C4-2B (cell line): ENCODE results near the gene GADD45G.

Experiments used
- H3K27ac ChIP-seq: fragments of 450-650 bp; 2 replicates; pipeline ENCODE4 v1.5.1; 2017
- CTCF ChIP-seq: fragments of 450-650 bp; conservative IDR thresholded peaks from 2 replicates; pipeline ENCODE4 v1.5.1; 2017; ENCODE audit warnings: mild to moderate bottlenecking
- ZFX ChIP-seq: fragments of 450-650 bp; IDR thresholded peaks from 2 replicates; pipeline ENCODE4 v1.6.1; 2017

GADD45G gene

GRCh38 chr9:89593727-89594427, 10.9 kb upstream of the GADD45G start:
- no peak for TF ChIP-seq ZFX
- TF ChIP-seq CTCF = peak; percentile 89
- no peak overlapping the region for H3K27ac ChIP-seq

- TF ChIP-seq ZFX (no peak), CTCF (no peak)
- H3K27ac ChIP-seq = no peak overlapping the region
Measured at GRCh38 chr9:89594811-89595550, 9.8 kb upstream of the GADD45G start.

- no peak overlapping the region for H3K27ac ChIP-seq
- TF ChIP-seq CTCF (no peak), ZFX (no peak)
Measured at GRCh38 chr9:89595646-89596045, 9.2 kb upstream of the GADD45G start.

GRCh38 chr9:89596937-89597555, 7.8 kb upstream of the GADD45G start:
- TF ChIP-seq ZFX = no peak
- no peak for TF ChIP-seq CTCF
- H3K27ac ChIP-seq = no peak overlapping the region

- TF ChIP-seq ZFX = no peak
- TF ChIP-seq CTCF = peak; percentile 92
- no peak overlapping the region for H3K27ac ChIP-seq
Measured at GRCh38 chr9:89597711-89598362, 7.0 kb upstream of the GADD45G start.

- H3K27ac ChIP-seq = no peak overlapping the region
- TF ChIP-seq CTCF (peak; percentile 32), ZFX (no peak)
Measured at GRCh38 chr9:89598363-89598713, 6.5 kb upstream of the GADD45G start.

GRCh38 chr9:89598926-89599325, 5.9 kb upstream of the GADD45G start:
- TF ChIP-seq ZFX (no peak), CTCF (no peak)

More at GRCh38 chr9:89598926-89599325, 5.9 kb upstream of the GADD45G start:
- H3K27ac ChIP-seq = no peak overlapping the region
